ENCODE data around the gene RNF113B. TPM values are rescaled to one million over a fixed set of nuclear protein-coding genes. Genes with fewer than 3 reads are reported as not detected.

The RNF113B gene
- total RNA-seq, 1 donor from 2014 or later, result not detected

DNA sequence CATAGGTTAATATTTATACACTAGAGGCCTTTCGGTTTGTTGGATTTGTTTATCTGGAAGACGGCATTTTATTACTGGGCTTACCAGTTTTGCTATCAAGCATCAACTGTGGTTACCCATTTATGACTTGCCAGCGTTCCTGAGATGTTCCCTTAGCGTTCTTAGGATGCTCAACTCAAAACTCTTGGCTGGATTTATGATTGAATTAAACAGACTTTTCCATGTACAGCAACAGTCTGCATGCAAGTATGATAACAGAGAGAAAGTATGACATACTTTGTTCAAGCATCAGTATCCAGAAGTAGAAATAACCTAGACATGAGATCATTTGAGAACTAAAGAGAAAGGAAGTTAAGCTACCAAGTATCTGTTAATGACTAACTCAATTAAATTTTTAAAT lies 29.9 kb upstream of the RNF113B start:
- peak overlapping the region; percentile 53 for H3K4me3 Mint-ChIP-seq (ENCODE audit: unreplicated experiment)
- peaks cover 17% of the 10 kb centered on the region for H3K36me3 Mint-ChIP-seq (ENCODE audit: low read depth)
- no peak for DNase-seq (ENCODE audit: low spot score)
- peak overlapping the region; percentile 98 for H3K27ac Mint-ChIP-seq (ENCODE audit: unreplicated experiment)
- H3K4me1 Mint-ChIP-seq (ENCODE audit: low read depth), result peaks cover 90% of the 10 kb centered on the region
- TF ChIP-seq, protein P1, sequence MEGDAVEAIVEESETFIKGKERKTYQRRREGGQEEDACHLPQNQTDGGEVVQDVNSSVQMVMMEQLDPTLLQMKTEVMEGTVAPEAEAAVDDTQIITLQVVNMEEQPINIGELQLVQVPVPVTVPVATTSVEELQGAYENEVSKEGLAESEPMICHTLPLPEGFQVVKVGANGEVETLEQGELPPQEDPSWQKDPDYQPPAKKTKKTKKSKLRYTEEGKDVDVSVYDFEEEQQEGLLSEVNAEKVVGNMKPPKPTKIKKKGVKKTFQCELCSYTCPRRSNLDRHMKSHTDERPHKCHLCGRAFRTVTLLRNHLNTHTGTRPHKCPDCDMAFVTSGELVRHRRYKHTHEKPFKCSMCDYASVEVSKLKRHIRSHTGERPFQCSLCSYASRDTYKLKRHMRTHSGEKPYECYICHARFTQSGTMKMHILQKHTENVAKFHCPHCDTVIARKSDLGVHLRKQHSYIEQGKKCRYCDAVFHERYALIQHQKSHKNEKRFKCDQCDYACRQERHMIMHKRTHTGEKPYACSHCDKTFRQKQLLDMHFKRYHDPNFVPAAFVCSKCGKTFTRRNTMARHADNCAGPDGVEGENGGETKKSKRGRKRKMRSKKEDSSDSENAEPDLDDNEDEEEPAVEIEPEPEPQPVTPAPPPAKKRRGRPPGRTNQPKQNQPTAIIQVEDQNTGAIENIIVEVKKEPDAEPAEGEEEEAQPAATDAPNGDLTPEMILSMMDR (IDR thresholded peaks at IDR 0.05), result no peak
- H3K9me3 Mint-ChIP-seq (ENCODE audit: low read depth), result peaks cover 18% of the 10 kb centered on the region
- no peaks in the 10 kb centered on the region for H3K27me3 Mint-ChIP-seq (ENCODE audit: low read depth)

DNA sequence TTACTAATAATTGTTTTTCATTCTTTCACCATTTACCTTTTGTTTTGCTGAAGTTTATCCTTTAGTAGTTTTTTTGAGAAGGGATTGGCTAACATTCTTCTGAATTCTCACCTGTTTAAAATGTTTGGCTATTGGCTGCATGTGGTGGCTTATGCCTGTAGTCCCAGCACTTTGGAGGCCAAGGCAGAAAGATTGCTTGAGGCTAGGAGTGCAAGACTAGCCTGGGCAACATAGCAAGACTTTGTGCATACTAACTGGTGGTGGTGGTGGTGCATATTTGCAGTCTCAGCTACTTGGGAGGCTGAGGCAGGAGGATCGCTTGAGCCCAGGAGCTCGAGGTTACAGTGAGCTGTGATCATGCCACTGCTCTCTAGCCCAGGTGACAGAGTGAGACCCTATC lies 27.5 kb upstream of the RNF113B start:
- peaks cover 92% of the 10 kb centered on the region for H3K4me1 Mint-ChIP-seq (ENCODE audit: low read depth)
- no peak for DNase-seq (ENCODE audit: low spot score)
- no peaks in the 10 kb centered on the region for H3K27me3 Mint-ChIP-seq (ENCODE audit: low read depth)
- TF ChIP-seq, protein P1 (IDR thresholded peaks at IDR 0.05), result no peak
- peak overlapping the region; percentile 86 for H3K27ac Mint-ChIP-seq (ENCODE audit: unreplicated experiment)
- peaks cover 15% of the 10 kb centered on the region for H3K9me3 Mint-ChIP-seq (ENCODE audit: low read depth)
- H3K36me3 Mint-ChIP-seq (ENCODE audit: low read depth), result peaks cover 15% of the 10 kb centered on the region
- H3K4me3 Mint-ChIP-seq (ENCODE audit: unreplicated experiment), result no peak overlapping the region

DNA sequence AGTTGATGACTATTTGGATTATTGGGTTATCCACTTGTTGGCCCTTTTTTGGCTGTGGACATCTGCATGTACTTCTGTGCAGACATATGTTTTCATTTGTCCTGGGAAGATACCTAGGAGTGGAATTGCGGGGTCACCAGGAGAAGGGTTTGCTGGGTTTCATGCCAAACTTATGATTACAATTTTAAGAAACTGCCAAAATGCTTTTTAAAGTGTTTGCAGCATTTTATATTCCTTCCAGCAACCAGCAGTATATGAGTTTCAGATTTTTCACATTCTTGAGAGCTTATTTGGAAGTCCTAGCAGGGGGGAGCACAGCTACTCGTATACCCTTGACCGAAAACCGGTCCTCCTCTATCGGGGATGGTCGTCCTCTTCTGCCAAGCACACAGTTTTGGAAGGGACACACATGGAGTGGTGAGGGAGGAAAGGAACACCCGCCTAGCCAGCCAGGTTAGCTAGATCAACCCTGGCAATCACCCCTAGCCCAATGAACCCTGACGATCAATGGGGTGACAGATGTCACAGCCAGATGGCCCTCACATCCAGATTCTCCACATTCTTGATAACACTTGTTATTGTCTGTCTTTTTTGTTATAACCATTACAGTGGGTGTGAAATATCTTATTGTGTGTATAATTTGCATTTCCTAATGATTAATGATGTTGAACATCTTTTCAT lies 26.7 kb upstream of the RNF113B start:
- peaks cover 15% of the 10 kb centered on the region for H3K36me3 Mint-ChIP-seq (ENCODE audit: low read depth)
- peaks cover 94% of the 10 kb centered on the region for H3K4me1 Mint-ChIP-seq (ENCODE audit: low read depth)
- peak overlapping the region; percentile 86 for H3K27ac Mint-ChIP-seq (ENCODE audit: unreplicated experiment)
- peaks cover 15% of the 10 kb centered on the region for H3K9me3 Mint-ChIP-seq (ENCODE audit: low read depth)
- no peaks in the 10 kb centered on the region for H3K27me3 Mint-ChIP-seq (ENCODE audit: low read depth)
- no peak for DNase-seq (ENCODE audit: low spot score)
- no peak overlapping the region for H3K4me3 Mint-ChIP-seq (ENCODE audit: unreplicated experiment)
- TF ChIP-seq, protein P1 (IDR thresholded peaks at IDR 0.05), result peak; percentile 17

DNA sequence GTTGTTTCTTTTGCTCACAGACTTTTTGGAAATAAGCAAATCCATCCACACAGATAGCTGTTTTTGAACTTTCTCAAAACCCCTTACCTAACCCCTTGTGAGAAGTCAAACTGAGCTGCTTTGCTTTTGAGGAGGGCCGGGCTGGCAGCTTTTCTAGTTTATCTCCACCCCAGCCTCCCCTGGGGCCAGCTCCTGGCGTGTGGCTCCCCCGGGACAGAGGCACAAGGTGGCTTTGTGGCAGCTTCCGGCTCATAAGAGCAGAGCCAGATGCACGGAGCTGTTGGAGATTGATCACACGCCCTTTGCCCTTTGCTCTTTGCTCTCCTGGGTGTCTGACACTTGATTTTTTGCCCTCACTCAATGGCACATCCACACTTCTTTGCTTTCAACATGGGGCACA lies 24.9 kb upstream of the RNF113B start:
- Mint-ChIP-seq H3K4me3 (ENCODE audit: unreplicated experiment) (peak overlapping the region; percentile 20), H3K27me3 (ENCODE audit: low read depth) (no peaks in the 10 kb centered on the region), H3K4me1 (ENCODE audit: low read depth) (peaks cover 79% of the 10 kb centered on the region), H3K9me3 (ENCODE audit: low read depth) (peaks cover 15% of the 10 kb centered on the region), H3K27ac (ENCODE audit: unreplicated experiment) (peak overlapping the region; percentile 87), H3K36me3 (ENCODE audit: low read depth) (peaks cover 17% of the 10 kb centered on the region)
- DNase-seq (ENCODE audit: low spot score), result no peak
- TF ChIP-seq, protein P1 (IDR thresholded peaks at IDR 0.05), result no peak

DNA sequence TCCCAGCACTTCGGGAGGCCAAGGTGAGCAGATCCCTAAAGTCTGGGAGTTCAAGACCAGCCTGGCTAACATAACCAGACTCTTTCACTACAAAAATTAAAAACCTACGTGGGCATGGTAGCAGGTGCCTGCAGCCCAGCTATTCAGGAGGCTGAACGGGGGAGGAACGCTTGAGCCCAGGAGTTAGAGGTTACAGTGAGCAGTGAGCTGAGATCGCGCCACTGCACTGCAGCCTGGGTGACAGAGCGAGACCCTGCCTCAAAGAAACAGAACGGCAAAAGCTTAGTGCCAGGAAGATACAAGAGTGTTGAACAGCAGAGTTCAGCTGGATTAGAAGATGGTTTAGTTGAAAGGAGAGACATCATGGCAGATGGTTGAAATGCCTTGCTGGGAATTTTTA lies 24.1 kb upstream of the RNF113B start:
- peak overlapping the region; percentile 14 for H3K27ac Mint-ChIP-seq (ENCODE audit: unreplicated experiment)
- DNase-seq (ENCODE audit: low spot score), result no peak
- H3K4me3 Mint-ChIP-seq (ENCODE audit: unreplicated experiment), result no peak overlapping the region
- H3K27me3 Mint-ChIP-seq (ENCODE audit: low read depth), result no peaks in the 10 kb centered on the region
- TF ChIP-seq, protein P1 (IDR thresholded peaks at IDR 0.05), result no peak
- peaks cover 76% of the 10 kb centered on the region for H3K4me1 Mint-ChIP-seq (ENCODE audit: low read depth)
- peaks cover 13% of the 10 kb centered on the region for H3K36me3 Mint-ChIP-seq (ENCODE audit: low read depth)
- H3K9me3 Mint-ChIP-seq (ENCODE audit: low read depth), result peaks cover 12% of the 10 kb centered on the region
